WI38 (cell line): ENCODE measurements around the gene PRELID3B.
"Not testable (repeated sequence)": the region's sequence is repeated elsewhere in the genome, so short reads cannot be mapped to it uniquely, and the experiment has no call there.

Source experiments
- H3K4me3 ChIP-seq: 2 replicates; pipeline ENCODE4 v1.5.1; 2011; ENCODE audit warnings: low read depth, mild to moderate bottlenecking, control low read depth, low read length
- TF ChIP-seq, protein P1 (sequence below): IDR thresholded peaks from 2 replicates; pipeline ENCODE4 v1.5.1; 2012; ENCODE audit warnings: low read depth, mild to moderate bottlenecking, control low read depth, low read length

Gene PRELID3B

DNA sequence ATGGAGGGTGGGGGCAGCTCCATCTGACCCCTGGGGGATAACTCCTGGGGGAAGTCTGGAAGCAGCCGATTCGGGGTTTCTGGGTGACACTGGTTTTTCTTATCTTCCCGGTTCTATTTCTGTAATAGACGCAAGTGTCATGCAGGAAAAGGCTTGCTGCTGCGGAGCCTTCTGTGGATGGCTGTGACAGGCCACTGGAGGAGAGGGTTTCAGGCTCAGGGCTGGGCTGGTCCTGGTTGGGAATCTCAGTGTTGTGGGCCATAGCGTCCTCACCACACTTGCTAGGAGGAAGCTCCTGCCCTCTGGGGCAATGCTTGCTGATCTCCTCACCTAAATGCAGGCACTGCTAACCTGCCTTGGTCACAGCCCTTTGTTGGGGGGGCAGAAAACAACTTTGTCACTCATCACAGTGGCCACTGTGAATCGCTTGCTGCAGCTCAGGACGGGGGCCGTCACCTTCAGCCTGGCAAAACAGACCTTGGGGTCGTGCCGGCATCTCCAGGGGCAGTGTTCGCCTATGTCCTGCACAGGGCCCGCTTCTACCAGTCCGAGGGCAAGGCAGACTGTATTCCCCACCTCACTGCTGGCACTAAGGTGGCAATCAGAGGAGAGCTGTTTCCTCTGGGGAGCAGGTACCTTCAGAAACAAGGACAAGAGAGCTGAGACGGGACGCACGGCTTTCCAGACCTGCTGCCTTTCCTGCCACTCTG lies 27.8 kb downstream of the PRELID3B start:
- TF ChIP-seq, protein P1, sequence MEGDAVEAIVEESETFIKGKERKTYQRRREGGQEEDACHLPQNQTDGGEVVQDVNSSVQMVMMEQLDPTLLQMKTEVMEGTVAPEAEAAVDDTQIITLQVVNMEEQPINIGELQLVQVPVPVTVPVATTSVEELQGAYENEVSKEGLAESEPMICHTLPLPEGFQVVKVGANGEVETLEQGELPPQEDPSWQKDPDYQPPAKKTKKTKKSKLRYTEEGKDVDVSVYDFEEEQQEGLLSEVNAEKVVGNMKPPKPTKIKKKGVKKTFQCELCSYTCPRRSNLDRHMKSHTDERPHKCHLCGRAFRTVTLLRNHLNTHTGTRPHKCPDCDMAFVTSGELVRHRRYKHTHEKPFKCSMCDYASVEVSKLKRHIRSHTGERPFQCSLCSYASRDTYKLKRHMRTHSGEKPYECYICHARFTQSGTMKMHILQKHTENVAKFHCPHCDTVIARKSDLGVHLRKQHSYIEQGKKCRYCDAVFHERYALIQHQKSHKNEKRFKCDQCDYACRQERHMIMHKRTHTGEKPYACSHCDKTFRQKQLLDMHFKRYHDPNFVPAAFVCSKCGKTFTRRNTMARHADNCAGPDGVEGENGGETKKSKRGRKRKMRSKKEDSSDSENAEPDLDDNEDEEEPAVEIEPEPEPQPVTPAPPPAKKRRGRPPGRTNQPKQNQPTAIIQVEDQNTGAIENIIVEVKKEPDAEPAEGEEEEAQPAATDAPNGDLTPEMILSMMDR: no peak
- no peak overlapping the region for H3K4me3 ChIP-seq

DNA sequence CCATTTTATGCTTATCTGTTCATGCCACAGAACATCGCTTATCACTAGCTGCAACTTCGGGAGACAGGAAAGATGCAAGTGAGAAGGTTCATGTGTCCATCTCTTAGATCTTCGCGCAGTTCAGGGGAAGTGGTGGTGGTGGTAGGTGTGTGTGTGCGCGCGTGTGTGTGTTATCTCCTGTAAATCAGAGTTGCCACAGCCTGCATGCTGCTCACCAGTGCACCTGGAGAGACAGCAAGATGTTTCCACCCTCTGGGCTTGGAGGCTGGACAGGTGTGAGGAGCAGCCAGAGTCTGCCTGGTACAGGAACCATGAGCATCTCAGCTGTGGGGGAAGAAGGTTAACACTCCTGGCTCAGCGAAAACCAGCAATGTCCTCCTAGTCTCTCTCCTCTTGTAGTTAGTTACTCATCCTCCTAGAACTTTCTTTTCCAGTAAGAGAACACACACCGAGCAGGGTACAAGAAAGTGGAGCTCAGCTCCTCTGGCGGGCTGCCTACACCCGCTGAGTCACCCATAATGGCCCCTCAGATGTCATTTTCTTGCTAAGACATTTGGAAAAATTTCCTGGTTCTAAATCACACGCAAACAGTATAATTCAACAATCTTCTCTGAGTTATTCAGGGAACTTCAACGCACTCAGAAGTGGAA lies 28.5 kb downstream of the PRELID3B start:
- TF ChIP-seq, protein P1: no peak

DNA sequence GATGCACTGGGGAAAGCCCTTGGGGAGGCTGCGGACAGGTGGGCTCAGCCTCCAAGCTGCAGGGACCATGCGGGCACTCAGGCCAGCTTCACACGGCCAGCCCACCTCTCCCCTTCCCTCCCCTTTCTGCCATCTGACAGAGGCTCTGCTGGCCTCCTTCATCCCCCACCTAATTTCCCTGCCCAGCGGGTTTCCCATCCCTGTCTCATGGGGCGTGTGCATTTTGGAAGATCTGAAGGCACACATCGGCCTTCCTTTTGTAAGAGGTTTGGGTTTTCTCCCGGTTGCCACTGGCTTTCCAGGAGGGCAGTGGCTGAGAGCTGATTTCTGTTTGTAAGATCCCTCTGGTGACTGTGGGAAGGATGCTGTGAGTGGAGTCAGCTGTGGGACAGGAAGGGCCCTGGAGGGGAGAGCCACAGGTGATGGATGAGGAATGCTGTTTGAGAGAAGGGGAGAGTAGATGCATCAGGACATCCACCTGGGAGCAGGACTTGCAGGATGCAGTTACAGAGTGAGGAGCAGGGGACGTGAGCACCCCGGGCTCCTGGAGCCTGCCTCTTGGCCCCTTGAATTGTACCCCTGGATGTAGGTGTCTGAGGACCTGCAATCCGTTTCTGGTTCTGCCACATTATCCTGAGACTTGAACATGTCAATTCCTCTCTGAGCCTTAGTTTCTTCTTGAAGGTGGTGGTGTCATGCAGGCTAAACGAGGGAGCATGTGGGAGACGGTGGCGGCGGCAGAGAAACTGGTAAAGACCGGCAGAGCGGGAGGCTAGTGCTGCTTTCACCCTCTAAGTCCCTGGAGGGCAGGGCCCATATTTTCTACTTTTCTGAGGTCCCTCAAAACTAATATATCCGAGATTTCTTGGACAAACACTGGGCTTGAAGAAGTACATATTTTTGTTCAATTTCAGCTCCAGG lies 29.3 kb downstream of the PRELID3B start:
- TF ChIP-seq, protein P1: no peak
- H3K4me3 ChIP-seq: no peak overlapping the region

More for the DNA sequence above, 28.5 kb downstream of the PRELID3B start:
- no peak overlapping the region for H3K4me3 ChIP-seq

DNA sequence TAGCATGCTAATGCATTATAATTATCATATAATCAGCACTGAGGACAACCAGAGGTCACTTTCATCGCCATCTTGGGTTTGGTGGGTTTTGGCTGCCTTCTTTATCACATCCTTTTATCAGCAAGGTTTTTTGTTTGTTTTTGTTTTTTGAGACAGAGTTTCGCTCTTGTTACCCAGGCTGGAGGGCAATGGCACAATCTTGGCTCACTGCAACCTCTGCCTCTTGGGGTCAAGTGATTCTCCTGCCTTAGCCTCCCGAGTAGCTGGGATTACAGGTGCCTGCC lies 30.8 kb downstream of the PRELID3B start:
- H3K4me3 ChIP-seq: not testable (repeated sequence)

DNA sequence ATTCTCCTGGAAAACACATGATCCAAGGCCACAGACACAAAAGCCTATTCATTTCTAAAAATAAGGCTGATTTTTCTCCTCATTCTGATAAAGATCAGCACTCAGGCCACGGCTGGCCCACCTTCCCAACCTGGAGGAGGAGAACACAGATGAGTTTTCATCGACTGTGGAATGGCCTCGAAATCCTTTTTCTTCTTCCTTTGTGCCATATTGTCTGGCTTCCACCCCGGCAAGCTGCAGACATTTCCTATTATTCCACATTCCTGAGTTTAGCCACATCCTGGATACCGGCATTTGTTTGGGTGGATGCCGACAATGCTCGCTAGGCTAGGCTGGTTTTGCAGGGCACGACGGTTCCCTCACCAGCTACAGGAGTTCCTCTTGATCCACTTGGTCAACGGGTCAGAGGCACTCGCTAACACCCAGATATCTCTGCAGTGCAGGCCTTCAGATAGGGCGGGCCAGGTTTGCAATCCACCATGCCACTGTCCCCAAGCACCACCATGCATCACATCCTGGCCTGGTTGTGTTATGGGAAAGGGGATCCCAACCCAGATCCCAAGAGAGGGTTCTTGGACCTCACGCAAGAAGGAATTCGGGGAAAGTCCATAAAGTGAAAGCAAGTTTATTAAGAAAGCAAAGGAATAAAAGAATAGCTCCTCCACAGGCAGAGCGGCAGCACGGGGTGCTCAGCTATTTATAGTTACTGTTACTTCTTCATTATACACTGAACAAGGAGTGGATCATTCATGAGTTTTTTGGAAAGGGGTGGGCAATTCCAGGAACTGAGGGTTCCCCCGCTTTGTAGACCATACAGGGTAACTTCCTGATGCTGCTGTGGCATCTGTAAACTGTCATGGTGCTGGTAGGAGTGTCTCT lies 31.4 kb downstream of the PRELID3B start:
- TF ChIP-seq, protein P1: no peak
- no peak overlapping the region for H3K4me3 ChIP-seq

DNA sequence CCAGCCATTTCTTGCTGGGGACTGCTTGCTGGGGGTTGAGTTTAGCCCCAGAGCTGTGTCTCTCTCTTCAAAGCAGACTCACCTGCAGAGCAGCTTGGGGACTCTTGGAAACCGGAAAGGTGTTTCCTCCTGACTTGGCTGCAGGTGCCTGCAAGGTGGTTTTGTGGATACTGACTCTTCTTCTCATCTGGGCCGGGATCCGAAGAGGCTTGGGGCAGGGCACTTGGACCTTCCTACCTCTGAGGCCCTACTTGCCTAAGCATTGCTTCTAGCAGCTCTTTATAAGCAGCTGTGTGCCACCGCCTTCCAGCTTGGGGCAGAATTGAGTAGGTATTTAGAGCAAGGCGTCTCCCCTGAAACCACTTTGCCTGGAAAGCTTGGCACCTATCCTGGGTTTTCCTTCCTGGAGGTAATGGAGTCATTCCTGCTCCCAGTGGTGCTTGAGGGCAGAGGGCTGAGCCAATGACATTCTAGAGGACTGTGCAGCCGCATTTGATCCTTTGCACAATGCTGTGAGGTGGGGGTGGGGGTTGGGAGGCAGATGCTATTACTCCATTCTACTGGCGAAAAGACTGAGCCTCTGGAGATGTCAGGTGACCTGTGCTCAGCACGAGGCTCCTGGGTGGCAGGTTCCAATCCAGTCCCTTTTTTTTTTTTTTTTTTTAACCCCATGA lies 32.1 kb downstream of the PRELID3B start:
- TF ChIP-seq, protein P1: no peak
- no peak overlapping the region for H3K4me3 ChIP-seq

DNA sequence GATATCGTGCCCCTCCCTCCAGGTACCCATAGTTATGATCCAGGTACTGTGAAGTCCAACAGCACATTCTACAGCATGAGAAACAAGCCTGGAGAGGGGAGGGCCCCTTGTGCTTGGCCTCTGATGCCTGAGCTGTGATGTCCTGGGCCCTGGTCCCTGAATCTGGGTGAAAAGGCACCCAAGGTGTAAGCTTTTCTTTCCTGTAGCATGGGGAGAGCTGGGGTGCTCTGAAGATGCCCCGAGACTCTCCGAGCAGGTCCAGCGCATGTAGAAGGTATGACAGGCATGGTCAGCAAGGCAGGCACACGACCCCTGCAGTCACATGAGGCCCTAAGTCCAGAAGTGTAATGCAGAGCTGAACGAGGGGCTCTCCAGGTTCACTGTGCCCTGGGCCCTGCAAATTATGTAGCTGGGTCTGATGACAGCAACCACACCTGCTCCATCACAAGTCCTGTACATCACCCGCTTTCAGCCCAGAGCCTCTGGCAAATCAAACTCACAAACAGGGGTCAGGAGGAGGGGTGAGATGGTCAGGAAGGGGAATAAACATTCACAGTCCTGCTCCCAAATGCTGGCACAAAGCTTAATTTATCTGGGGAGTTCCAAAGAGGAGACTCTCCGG lies 33.8 kb downstream of the PRELID3B start:
- TF ChIP-seq, protein P1: no peak
- no peak overlapping the region for H3K4me3 ChIP-seq
